Transverse colon (tissue), 4 donors: Measurements from ENCODE around the gene LMAN1. TPM values are rescaled to one million over a fixed set of nuclear protein-coding genes. Genes with fewer than 3 reads are reported as not detected.

Experiments
- DNase-seq: peaks from one replicate; pipeline ENCODE4 v3.0.0-alpha.2; 2019
- H3K27ac ChIP-seq, 4 donors: fragments of 200-600 bp; sonication (generic); 2 replicates each; pipeline ENCODE4 v1.5.1; 2016 to 2018; ENCODE audit warnings: inconsistent platforms in 4 of 4
- H3K27me3 ChIP-seq: fragments of 200-600 bp; sonication (generic); 2 replicates; pipeline ENCODE4 v1.5.1; 2017; ENCODE audit warnings: inconsistent platforms
- H3K36me3 ChIP-seq, 4 donors: fragments of 200-600 bp; sonication (generic); 2 replicates each; pipeline ENCODE4 v1.5.1; 2017 to 2019; ENCODE audit warnings: inconsistent platforms in 4 of 4
- H3K4me1 ChIP-seq, 4 donors: fragments of 200-600 bp; sonication (generic); 2 replicates each; pipeline ENCODE4 v1.5.1; 2017 to 2020; ENCODE audit warnings: inconsistent platforms in 4 of 4
- H3K4me3 ChIP-seq, 4 donors: fragments of 200-600 bp; sonication (generic); 1 replicate in 1 of 4; 2 replicates in 3 of 4; pipeline versions ENCODE4 v1.5.1 to v1.6.1; 2017 to 2019; ENCODE audit warnings: inconsistent platforms in 4 of 4
- H3K9me3 ChIP-seq, 2 donors: fragments of 200-600 bp; sonication (generic); 2 replicates each; pipeline ENCODE4 v1.5.1; 2017 to 2019; ENCODE audit warnings: inconsistent platforms in 2 of 2
- CTCF ChIP-seq, 5 experiments: fragments of 200-600 bp in 3 of 5; fragments of 450-650 bp in 2 of 5; sonication (generic) in 3 of 5; IDR thresholded peaks; 1 replicate in 2 of 5; 2 replicates in 3 of 5; pipeline ENCODE4 v1.5.1; 2016 to 2017; ENCODE audit warnings: antibody characterized with exemption in 5 of 5, inconsistent platforms in 3 of 5, mild to moderate bottlenecking in 2 of 5, moderate library complexity in 1 of 5
- EP300 ChIP-seq: sonication (generic); formaldehyde crosslinking; IDR thresholded peaks from one replicate; pipeline ENCODE4 v1.6.1; 2017; ENCODE audit warnings: antibody characterized with exemption, low read depth
- POLR2A ChIP-seq: fragments of 450-650 bp; IDR thresholded peaks from one replicate; pipeline ENCODE4 v1.6.1; 2016; ENCODE audit warnings: antibody characterized with exemption, mild to moderate bottlenecking, moderate library complexity
- POLR2AphosphoS5 ChIP-seq, 3 donors: sonication (generic); formaldehyde crosslinking; IDR thresholded peaks; one replicate each; pipeline ENCODE4 v1.6.1; 2016; ENCODE audit warnings: antibody characterized with exemption in 3 of 3
- WGBS, 2 donors: methylation state at CpG; one replicate each; pipeline ENCODE4 v1.1.5; 2018; ENCODE audit warnings: low coverage in 1 of 2; 5-methylcytosine and 5-hydroxymethylcytosine counted together
- in situ Hi-C, 4 donors: fragments of 200-750 bp; cut with MboI; loops; one replicate each; pipeline versions ENCODE4 v1.15.0 to v1.15.1; 2017; ENCODE audit warnings: low sequenced_read_pairs in 3 of 4, low pct_ligation_motif_present in 1 of 4, low pct_unique_long_range_greater_than_20kb in 1 of 4
- intact Hi-C: fragments of 100-400 bp; cut with DNase I; formaldehyde crosslinking; loops from one replicate; pipeline ENCODE4 v1.15.1; 2023; ENCODE audit warnings: low total_unique reads
- total RNA-seq, 4 donors: library from RNA; depleted of rRNA; stranded (reverse); fragments of >200 nt; gene quantifications; one replicate each; pipeline ENCODE4 v1.1.0, GENCODE V29; 2016

LMAN1 gene
- total RNA-seq, 4 donors from 2014 or later: 27.1 to 80.8 (median 49.0) TPM

GRCh38 chr18:59303006-59303405 lies 56.1 kb downstream of the LMAN1 start:
- Histone ChIP-seq H3K4me1 (peaks cover 0 to under 1% (median 0%) of the 10 kb centered on the region in 4 donors), H3K27ac (no peak overlapping the region), H3K36me3 (no peaks in the 10 kb centered on the region), H3K4me3 (no peak overlapping the region), H3K27me3 (peaks cover 34% of the 10 kb centered on the region), H3K9me3 (no peaks in the 10 kb centered on the region)
- DNase-seq: no peak
- TF ChIP-seq POLR2AphosphoS5 (IDR thresholded peaks at IDR 0.05): no peak
- intact Hi-C loops (no loop called here), in situ Hi-C loops (no loop called here)
- WGBS, 2 donors: 88 to 92% methylated on average over 1 to 2 of the region's 2 CpGs

- TF ChIP-seq EP300: no peak
- TF ChIP-seq CTCF (IDR thresholded peaks at IDR 0.05): no peak
- no peak for TF ChIP-seq POLR2AphosphoS5 (IDR thresholded peaks at IDR 0.05)
- no peak for TF ChIP-seq POLR2A
- 73 to 92% methylated on average over 4 of the region's 4 CpGs for WGBS, 2 donors
- no peaks in the 10 kb centered on the region for H3K4me1 ChIP-seq
- no peak overlapping the region for H3K4me3 ChIP-seq
- no peaks in the 10 kb centered on the region for H3K9me3 ChIP-seq
- in situ Hi-C loops: no loop called here
- intact Hi-C loops: no loop called here
- no peak overlapping the region for H3K27ac ChIP-seq
- peaks cover 25% of the 10 kb centered on the region for H3K27me3 ChIP-seq
- no peaks in the 10 kb centered on the region for H3K36me3 ChIP-seq
- no peak for DNase-seq
These were observed 57.1 kb downstream of the LMAN1 start for GRCh38 chr18:59301929-59302328.

GRCh38 chr18:59300676-59301285 lies 58.3 kb downstream of the LMAN1 start:
- TF ChIP-seq POLR2A: no peak
- TF ChIP-seq CTCF (IDR thresholded peaks at IDR 0.05): no peak
- WGBS, 2 donors: 14 to 78% methylated on average over 1 to 3 of the region's 3 CpGs
- Histone ChIP-seq H3K9me3 (no peaks in the 10 kb centered on the region), H3K27ac (no peak overlapping the region), H3K4me3 (no peak overlapping the region), H3K4me1 (no peaks in the 10 kb centered on the region), H3K27me3 (peaks cover 14% of the 10 kb centered on the region), H3K36me3 (no peaks in the 10 kb centered on the region)
- intact Hi-C loops: no loop called here
- DNase-seq: no peak
- in situ Hi-C loops: no loop called here

- in situ Hi-C loops (no loop called here), intact Hi-C loops (no loop called here)
- peaks cover 8% of the 10 kb centered on the region for H3K27me3 ChIP-seq
- TF ChIP-seq POLR2AphosphoS5 (IDR thresholded peaks at IDR 0.05): no peak
- no peak for TF ChIP-seq POLR2A
- no peak for TF ChIP-seq EP300
- TF ChIP-seq CTCF (IDR thresholded peaks at IDR 0.05): no peak
- H3K4me3 ChIP-seq: no peak overlapping the region
- H3K27ac ChIP-seq: no peak overlapping the region
- no peaks in the 10 kb centered on the region for H3K36me3 ChIP-seq
- WGBS, 2 donors: 77% methylated on average over 4 to 8 of the region's 8 CpGs
- no peak for DNase-seq
- H3K4me1 ChIP-seq: no peaks in the 10 kb centered on the region
- H3K9me3 ChIP-seq: no peaks in the 10 kb centered on the region
These were observed 60.2 kb downstream of the LMAN1 start for GRCh38 chr18:59298871-59299270.

GRCh38 chr18:59293317-59293716 lies 65.7 kb downstream of the LMAN1 start:
- H3K27me3 ChIP-seq: peaks cover 39% of the 10 kb centered on the region
- TF ChIP-seq POLR2AphosphoS5 (IDR thresholded peaks at IDR 0.05) (no peak), EP300 (no peak), POLR2A (no peak), CTCF (IDR thresholded peaks at IDR 0.05) (no peak)
- no peaks in the 10 kb centered on the region for H3K4me1 ChIP-seq
- H3K27ac ChIP-seq: no peak overlapping the region
- H3K9me3 ChIP-seq: no peaks in the 10 kb centered on the region
- no peak for DNase-seq
- no peaks in the 10 kb centered on the region for H3K36me3 ChIP-seq
- in situ Hi-C loops (no loop called here), intact Hi-C loops (no loop called here)
- no peak overlapping the region for H3K4me3 ChIP-seq
